ENCODE results near the gene PTPRB. TPM values are rescaled to one million over a fixed set of nuclear protein-coding genes. Genes with fewer than 3 reads are reported as not detected.

The PTPRB gene
- total and polyA plus RNA-seq, 2 of the 8 experiments (the other 6 are each of a cell fraction or from before 2014, with no cell fraction given): 0.36 to 0.58 TPM

DNA sequence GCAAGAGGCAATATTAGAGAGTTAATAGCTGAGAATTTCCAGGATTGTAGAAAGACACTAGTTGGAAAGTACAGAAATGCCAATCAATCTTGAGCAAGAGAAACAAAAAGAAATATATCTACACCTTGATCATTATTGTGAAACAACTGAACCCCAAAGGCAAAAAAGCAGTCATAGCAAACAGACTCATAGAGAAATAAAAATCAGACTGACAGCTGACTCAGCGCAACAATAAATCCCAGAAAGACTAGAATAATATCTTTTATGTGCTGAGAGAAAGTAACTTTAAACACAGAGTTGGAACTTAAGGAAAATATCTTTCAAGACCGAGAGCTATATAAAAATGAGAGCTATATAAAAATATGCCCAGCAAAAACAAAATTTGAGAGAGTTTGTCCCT is 52.9 kb downstream of the PTPRB start:
- Histone ChIP-seq H2AFZ (ENCODE audit: low read length) (no peak overlapping the region), H4K20me1 (replicated peaks in 1 of 2; ENCODE audit: control insufficient read depth in 1 of 2, insufficient read depth in 2 of 2, low read length in 2 of 2) (no peaks in the 10 kb centered on the region), H3K4ac (replicated peaks; ENCODE audit: insufficient read length, low read depth, low read length) (no peak overlapping the region), H3K4me2 (ENCODE audit: insufficient read depth in 1 of 2, low read depth in 2 of 2, low read length in 2 of 2) (no peak overlapping the region), H2BK12ac (ENCODE audit: low read depth, low read length) (no peak overlapping the region), H3K18ac (ENCODE audit: extremely low read depth, low read length) (no peak overlapping the region), H3K23ac (ENCODE audit: insufficient read length) (no peak overlapping the region), H3K79me1 (ENCODE audit: low read depth, low read length) (no peaks in the 10 kb centered on the region), H3K4me3 (ENCODE audit: extremely low read depth in 1 of 4, insufficient read depth in 2 of 4, low read depth in 3 of 4, low read length in 4 of 4) (no peak overlapping the region), H3K14ac (ENCODE audit: insufficient read length) (no peak overlapping the region), H4K5ac (ENCODE audit: insufficient read length, low read depth, low read length) (no peak overlapping the region), H3K27ac (ENCODE audit: low read depth, low read length) (no peak overlapping the region), H3K79me2 (ENCODE audit: control insufficient read depth in 1 of 2, insufficient read depth in 2 of 2, low read length in 2 of 2) (no peaks in the 10 kb centered on the region), H3K56ac (replicated peaks; ENCODE audit: insufficient read length, low read depth, low read length) (no peak overlapping the region), H3K9ac (replicated peaks in 1 of 4; ENCODE audit: extremely low read depth in 1 of 4, low read depth in 3 of 4, low read length in 3 of 4) (no peak overlapping the region), H2BK120ac (replicated peaks; ENCODE audit: low read depth, low read length) (no peak overlapping the region), H4K91ac (replicated peaks; ENCODE audit: insufficient read length, low read length) (no peak overlapping the region), H3K9me3 (ENCODE audit: insufficient read depth in 2 of 2, low read depth in 1 of 2, low read length in 1 of 2) (peaks cover 0 to 6% of the 10 kb centered on the region in 2 experiments; a peak in 1 of 4 replicates), H2BK20ac (ENCODE audit: low read length) (no peak overlapping the region), H4K8ac (ENCODE audit: extremely low read depth, insufficient read depth, low read length) (no peak overlapping the region), H2BK5ac (ENCODE audit: low read depth, low read length) (no peak overlapping the region), H2AK5ac (ENCODE audit: low read depth, low read length) (no peak overlapping the region), H3K23me2 (ENCODE audit: low read depth, low read length) (no peaks in the 10 kb centered on the region), H3K4me1 (replicated peaks in 1 of 4; ENCODE audit: control insufficient read depth in 3 of 4, insufficient read depth in 4 of 4, low read length in 3 of 4) (no peaks in the 10 kb centered on the region), H3K27me3 (replicated peaks in 1 of 4; ENCODE audit: control insufficient read depth in 3 of 4, extremely low read depth in 1 of 4, insufficient read depth in 3 of 4, low read length in 3 of 4) (no peaks in the 10 kb centered on the region), H2BK15ac (ENCODE audit: low read length) (no peak overlapping the region), H3K36me3 (ENCODE audit: control insufficient read depth in 2 of 4, insufficient read depth in 4 of 4, low read length in 3 of 4) (no peaks in the 10 kb centered on the region)
- WGBS, 2 experiments (ENCODE audit: extremely low coverage in 1 of 2, insufficient coverage in 1 of 2, insufficient read length in 1 of 2, insufficient replicate concordance in 2 of 2, low coverage in 1 of 2, low lambda C conversion rate in 2 of 2, missing lambda C conversion rate in 1 of 2): 92% methylated on average over 2 of the region's 2 CpGs; no CpG with 5 or more reads in 1 of the 2 experiments
- DNase-seq (ENCODE audit: low read depth in 1 of 2, low spot score in 2 of 2) (no peak), FAIRE-seq (no peak)
- ChIA-PET POLR2A (ENCODE audit: partially characterized antibody) (no interaction called here), CTCF (ENCODE audit: partially characterized antibody) (interaction anchor here (0.6 to 1.0 kb wide), 6 partner anchors 56 to 700 kb away, joined by 3 to 4 read pairs (median 3); no protein-coding TSS in a partner anchor)
- TF ChIP-seq SP2 (IDR thresholded peaks at IDR 0.05; ENCODE audit: low read length): no peak

All from H1 (cell line).